A673 (cell line): ENCODE results near the gene ACTL6A. TPM values are rescaled to one million over a fixed set of nuclear protein-coding genes. Genes with fewer than 3 reads are reported as not detected.
A peak's percentile ranks its signal among the peaks of the same experiment; 100 is the strongest.

Experiments
- BruUV-seq: library from RNA; stranded (reverse); fragments of 400-500 nt; replicated peaks from 2 replicates; lab custom pipeline; 2021; lab: Mats Ljungman, UMichigan
- CTCF ChIA-PET: fragments of 300-600 bp; sonication (Branson Sonifier 250); formaldehyde crosslinking; loops from one replicate; lab custom pipeline; 2022; ENCODE audit warnings: antibody characterized with exemption; lab: Charles Lee
- POLR2A ChIA-PET: fragments of 300-600 bp; sonication (Branson Sonifier 250); formaldehyde crosslinking; loops from one replicate; lab custom pipeline; 2022; ENCODE audit warnings: antibody characterized with exemption; ENCODE audit not compliant: low non-redundant PET; lab: Charles Lee
- DNase-seq: peaks from one replicate; pipeline ENCODE4 v3.0.0-alpha.2; 2015; ENCODE audit warnings: low spot score
- H3K27ac ChIP-seq: fragments of 200-600 bp; sonication (generic); 2 replicates; pipeline ENCODE4 v1.5.1; 2016; ENCODE audit warnings: mixed run types, low read depth, mild to moderate bottlenecking, mixed read lengths, antibody characterized with exemption, low read length; ENCODE audit not compliant: poor library complexity, severe bottlenecking
- H3K27me3 ChIP-seq: fragments of 200-600 bp; sonication (generic); replicated peaks from 2 replicates; pipeline ENCODE4 v1.6.1; 2017; ENCODE audit warnings: mixed run types, low read depth, mild to moderate bottlenecking, mixed read lengths, antibody characterized with exemption, low read length; ENCODE audit not compliant: insufficient read depth, poor library complexity
- H3K36me3 ChIP-seq: fragments of 200-600 bp; sonication (generic); 2 replicates; pipeline ENCODE4 v1.6.1; 2016; ENCODE audit warnings: mixed run types, mild to moderate bottlenecking, mixed read lengths, antibody characterized with exemption, low read length; ENCODE audit not compliant: insufficient read depth, poor library complexity, severe bottlenecking
- H3K4me1 ChIP-seq: fragments of 200-600 bp; sonication (generic); 2 replicates; pipeline ENCODE4 v1.6.1; 2017; ENCODE audit warnings: mixed run types, mild to moderate bottlenecking, mixed read lengths, antibody characterized with exemption, low read length; ENCODE audit not compliant: insufficient read depth, poor library complexity, severe bottlenecking
- H3K4me3 ChIP-seq: fragments of 200-600 bp; sonication (generic); 2 replicates; pipeline ENCODE4 v1.5.1; 2016; ENCODE audit warnings: low read depth, mixed run types, mild to moderate bottlenecking, mixed read lengths, low read length; ENCODE audit not compliant: poor library complexity, severe bottlenecking
- H3K9me3 ChIP-seq: fragments of 200-600 bp; sonication (generic); 2 replicates; pipeline ENCODE4 v1.6.1; 2016; ENCODE audit warnings: mixed run types, low read depth, mild to moderate bottlenecking, mixed read lengths, antibody characterized with exemption, low read length; ENCODE audit not compliant: poor library complexity, severe bottlenecking
- CTCF ChIP-seq: fragments of 300-800, 200-600 bp; sonication (generic); conservative IDR thresholded peaks from 2 replicates; pipeline ENCODE4 v1.5.1; 2017; ENCODE audit warnings: low read depth, mild to moderate bottlenecking, antibody characterized with exemption, low read length, moderate library complexity, mixed read lengths
- EZH2 ChIP-seq: fragments of 200-600 bp; sonication (generic); IDR thresholded peaks from 2 replicates; pipeline ENCODE4 v1.6.1; 2017; ENCODE audit warnings: borderline replicate concordance, low read depth, mild to moderate bottlenecking, mixed read lengths, antibody characterized with exemption, low read length; ENCODE audit not compliant: poor library complexity, severe bottlenecking
- intact Hi-C: fragments of 100-400 bp; cut with micrococcal nuclease; formaldehyde crosslinking; loops from one replicate; pipeline ENCODE4 v1.10.0; 2022; ENCODE audit not compliant: unreplicated experiment
- total RNA-seq: library from RNA; stranded (reverse); gene quantifications from 2 replicates; pipeline ENCODE4 v1.2.3, GENCODE V29; 2021

ACTL6A gene
- total RNA-seq, 1 experiment from 2014 or later, result 153 TPM

- no peak for TF ChIP-seq CTCF
- no peak for TF ChIP-seq EZH2
- H3K4me1 ChIP-seq, result peaks cover 4% of the 10 kb centered on the region
- peaks cover 78% of the 10 kb centered on the region for H3K36me3 ChIP-seq
- intact Hi-C loops, result no loop called here
- no peaks in the 10 kb centered on the region for H3K27me3 ChIP-seq
- DNase-seq, result no peak
- peak overlapping the region; percentile 9 for H3K27ac ChIP-seq
- BruUV-seq, result no TSS peak
- H3K4me3 ChIP-seq, result no peak overlapping the region
- no peaks in the 10 kb centered on the region for H3K9me3 ChIP-seq
- ChIA-PET CTCF (no interaction called here), POLR2A (no interaction called here)
These were observed 27.9 kb downstream of the ACTL6A start for GRCh38 chr3:179590669-179591068.

GRCh38 chr3:179591313-179591712, 28.6 kb downstream of the ACTL6A start:
- ChIA-PET POLR2A (no interaction called here), CTCF (no interaction called here)
- H3K27me3 ChIP-seq, result no peaks in the 10 kb centered on the region
- BruUV-seq, result no TSS peak
- H3K4me3 ChIP-seq, result no peak overlapping the region
- TF ChIP-seq EZH2 (no peak), CTCF (no peak)
- intact Hi-C loops, result no loop called here
- no peak overlapping the region for H3K27ac ChIP-seq
- H3K36me3 ChIP-seq, result peaks cover 78% of the 10 kb centered on the region
- no peaks in the 10 kb centered on the region for H3K9me3 ChIP-seq
- DNase-seq, result peak; percentile 7
- peaks cover 4% of the 10 kb centered on the region for H3K4me1 ChIP-seq

- H3K4me1 ChIP-seq, result peaks cover 7% of the 10 kb centered on the region
- H3K27me3 ChIP-seq, result no peaks in the 10 kb centered on the region
- TF ChIP-seq EZH2, result no peak
- TF ChIP-seq CTCF, result no peak
- no peaks in the 10 kb centered on the region for H3K9me3 ChIP-seq
- peaks cover 76% of the 10 kb centered on the region for H3K36me3 ChIP-seq
- BruUV-seq, result no TSS peak
- H3K4me3 ChIP-seq, result no peak overlapping the region
- DNase-seq, result no peak
- H3K27ac ChIP-seq, result no peak overlapping the region
- CTCF ChIA-PET, result no interaction called here
- POLR2A ChIA-PET, result no interaction called here
- intact Hi-C loops, result no loop called here
These were observed 36.8 kb downstream of the ACTL6A start for GRCh38 chr3:179599531-179599930.
